Endothelial cell of umbilical vein (primary cell): Measurements from ENCODE around the gene C1RL.

Experiments used
- CTCF ChIP-seq, 2 donors: IDR thresholded peaks; 1 replicate in 1 of 2; 2 replicates in 1 of 2; pipeline ENCODE4 v1.5.1; 2011; ENCODE audit warnings: low read length in 2 of 2, mild to moderate bottlenecking in 2 of 2, moderate library complexity in 2 of 2, control low read depth in 1 of 2, inconsistent platforms in 1 of 2, low read depth in 1 of 2; ENCODE audit not compliant: insufficient read depth in 1 of 2; ENCODE audit errors: extremely low read depth in 1 of 2
- FOS ChIP-seq: IDR thresholded peaks from 2 replicates; pipeline ENCODE4 v1.6.1; 2011; ENCODE audit warnings: mild to moderate bottlenecking, low read length, moderate library complexity, borderline replicate concordance; ENCODE audit not compliant: insufficient read depth
- POLR2A ChIP-seq: IDR thresholded peaks from 2 replicates; pipeline ENCODE4 v1.6.1; 2012; ENCODE audit warnings: low read depth, mild to moderate bottlenecking, control low read depth, low read length

GRCh38 chr12:7096006-7096932, 12.7 kb downstream of the C1RL start:
- TF ChIP-seq POLR2A (no peak), FOS (no peak), CTCF (IDR thresholded peaks at IDR 0.05; ENCODE audit: extremely low read depth in 1 of 2, insufficient read depth in 1 of 2, low read depth in 1 of 2, low read length in 2 of 2) (no peak)
